Measurements from ENCODE around the gene TMEM163. TPM values are rescaled to one million over a fixed set of nuclear protein-coding genes. Genes with fewer than 3 reads are reported as not detected.

The TMEM163 gene
- total and polyA plus RNA-seq, 9 donors, result 0.24 to 3.6 (median 1.5) TPM

- DNase-seq, result no peak
- no peak for TF ChIP-seq POLR2A (IDR thresholded peaks at IDR 0.05)
- TF ChIP-seq, protein P1, sequence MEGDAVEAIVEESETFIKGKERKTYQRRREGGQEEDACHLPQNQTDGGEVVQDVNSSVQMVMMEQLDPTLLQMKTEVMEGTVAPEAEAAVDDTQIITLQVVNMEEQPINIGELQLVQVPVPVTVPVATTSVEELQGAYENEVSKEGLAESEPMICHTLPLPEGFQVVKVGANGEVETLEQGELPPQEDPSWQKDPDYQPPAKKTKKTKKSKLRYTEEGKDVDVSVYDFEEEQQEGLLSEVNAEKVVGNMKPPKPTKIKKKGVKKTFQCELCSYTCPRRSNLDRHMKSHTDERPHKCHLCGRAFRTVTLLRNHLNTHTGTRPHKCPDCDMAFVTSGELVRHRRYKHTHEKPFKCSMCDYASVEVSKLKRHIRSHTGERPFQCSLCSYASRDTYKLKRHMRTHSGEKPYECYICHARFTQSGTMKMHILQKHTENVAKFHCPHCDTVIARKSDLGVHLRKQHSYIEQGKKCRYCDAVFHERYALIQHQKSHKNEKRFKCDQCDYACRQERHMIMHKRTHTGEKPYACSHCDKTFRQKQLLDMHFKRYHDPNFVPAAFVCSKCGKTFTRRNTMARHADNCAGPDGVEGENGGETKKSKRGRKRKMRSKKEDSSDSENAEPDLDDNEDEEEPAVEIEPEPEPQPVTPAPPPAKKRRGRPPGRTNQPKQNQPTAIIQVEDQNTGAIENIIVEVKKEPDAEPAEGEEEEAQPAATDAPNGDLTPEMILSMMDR (IDR thresholded peaks at IDR 0.05), result no peak
- TF ChIP-seq EP300 (IDR thresholded peaks at IDR 0.05), result no peak
- intact Hi-C loops (cut with DNase I), result no loop called here
- Histone ChIP-seq H3K4me1 (ENCODE audit: insufficient read depth) (no peaks in the 10 kb centered on the region), H3K27me3 (no peaks in the 10 kb centered on the region), H3K9me3 (no peaks in the 10 kb centered on the region), H3K36me3 (no peaks in the 10 kb centered on the region), H3K4me3 (no peak overlapping the region), H3K27ac (no peak overlapping the region)
- WGBS, 3 donors, result 85 to 91% (median 88%) methylated on average over 5 of the region's 5 CpGs
Measured at GRCh38 chr2:134700730-134701129, 18.1 kb downstream of the TMEM163 start.

DNA sequence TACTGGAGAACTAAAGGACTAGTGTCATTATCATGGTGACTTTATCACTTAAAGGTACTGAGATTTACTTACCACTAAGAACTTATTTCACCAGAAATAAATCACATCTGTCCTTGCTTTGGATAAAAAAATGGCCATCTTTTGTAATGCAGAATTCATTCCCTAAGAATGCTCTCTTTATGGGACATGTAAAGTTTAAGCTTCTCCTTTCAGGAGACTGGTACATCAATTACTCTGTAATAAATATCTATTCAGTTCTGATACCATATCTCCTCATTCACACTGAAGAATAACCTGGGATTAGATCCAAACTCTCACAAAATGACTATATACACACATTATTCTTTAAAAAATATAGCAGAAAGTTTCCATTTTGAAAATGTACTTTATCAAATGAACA, 24.4 kb downstream of the TMEM163 start:
- Histone ChIP-seq H3K36me3 (no peaks in the 10 kb centered on the region), H3K27ac (no peak overlapping the region), H3K4me3 (no peak overlapping the region), H3K4me1 (ENCODE audit: insufficient read depth) (no peaks in the 10 kb centered on the region), H3K27me3 (no peaks in the 10 kb centered on the region), H3K9me3 (no peaks in the 10 kb centered on the region)
- intact Hi-C loops (cut with DNase I), result loop anchor here in 1 of 4 donors (1.0 kb wide), 1 partner anchor 23 kb away; no protein-coding TSS in a partner anchor
- no peak for TF ChIP-seq EP300 (IDR thresholded peaks at IDR 0.05)
- TF ChIP-seq POLR2A (IDR thresholded peaks at IDR 0.05), result no peak
- TF ChIP-seq, protein P1 (IDR thresholded peaks at IDR 0.05), result no peak
- DNase-seq, result no peak

DNA sequence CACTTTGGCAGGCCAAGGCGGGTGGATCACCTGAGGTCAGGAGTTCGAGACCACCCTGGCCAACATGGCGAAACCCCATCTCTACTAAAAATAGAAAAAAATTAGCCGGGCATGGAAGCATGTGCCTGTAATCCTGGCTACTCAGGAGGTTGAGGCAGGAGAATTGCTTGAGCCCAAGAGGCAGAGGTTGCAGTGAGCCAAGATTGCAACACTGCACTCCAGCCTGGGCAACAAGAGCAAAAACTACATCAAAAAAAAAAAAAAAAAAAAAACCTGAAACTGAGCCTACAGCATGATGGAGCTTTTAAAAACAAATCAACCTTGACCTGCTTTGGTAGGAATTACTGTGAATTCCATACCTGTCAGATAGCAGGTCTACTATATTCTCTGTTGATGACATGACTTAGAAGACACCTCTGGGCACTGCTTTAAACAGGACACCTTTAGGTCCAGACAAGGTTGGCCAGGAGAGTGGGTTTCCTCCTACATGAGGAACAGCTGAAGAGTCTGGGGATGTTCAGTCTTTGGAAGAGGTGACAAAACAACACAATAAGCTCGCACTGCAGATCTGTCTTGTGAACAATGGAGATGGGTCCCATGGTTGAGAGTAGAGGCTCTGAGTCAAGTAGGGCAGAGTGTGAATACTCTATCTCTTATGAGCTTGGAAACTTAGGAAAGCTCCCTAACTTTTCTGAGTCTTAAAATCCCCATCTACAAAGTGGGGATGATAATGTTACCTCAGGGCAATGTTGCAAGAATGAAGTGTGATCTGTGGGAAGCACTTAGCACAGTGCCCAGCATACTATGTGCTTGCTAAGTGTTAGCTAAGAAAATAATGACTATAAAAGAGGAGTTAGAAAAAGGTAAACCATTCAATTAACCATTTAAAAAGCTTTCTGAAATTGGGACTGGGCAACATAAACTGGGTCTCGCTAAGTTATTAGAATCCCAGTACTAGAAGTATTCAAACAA, 25.2 kb downstream of the TMEM163 start:
- no peak overlapping the region for H3K4me3 ChIP-seq
- H3K9me3 ChIP-seq, result no peaks in the 10 kb centered on the region
- no peak for DNase-seq
- no peaks in the 10 kb centered on the region for H3K36me3 ChIP-seq
- H3K27ac ChIP-seq, result no peak overlapping the region
- 91 to 97% (median 94%) methylated on average over 6 of the region's 6 CpGs for WGBS, 3 donors
- no peaks in the 10 kb centered on the region for H3K27me3 ChIP-seq
- intact Hi-C loops (cut with DNase I), result loop anchor here in 1 of 4 donors (1.0 kb wide), 1 partner anchor 22 kb away; no protein-coding TSS in a partner anchor
- TF ChIP-seq POLR2A (IDR thresholded peaks at IDR 0.05), result no peak
- TF ChIP-seq, protein P1 (IDR thresholded peaks at IDR 0.05), result no peak
- no peaks in the 10 kb centered on the region for H3K4me1 ChIP-seq (ENCODE audit: insufficient read depth)

- TF ChIP-seq, protein P1 (IDR thresholded peaks at IDR 0.05), result no peak
- TF ChIP-seq EP300 (IDR thresholded peaks at IDR 0.05) (no peak), POLR2A (IDR thresholded peaks at IDR 0.05) (no peak)
- Histone ChIP-seq H3K27ac (no peak overlapping the region), H3K27me3 (no peaks in the 10 kb centered on the region), H3K4me1 (ENCODE audit: insufficient read depth) (no peaks in the 10 kb centered on the region), H3K36me3 (no peaks in the 10 kb centered on the region), H3K9me3 (no peaks in the 10 kb centered on the region), H3K4me3 (no peak overlapping the region)
- intact Hi-C loops (cut with DNase I), result no loop called here
- no peak for DNase-seq
- WGBS, 3 donors, result 45 to 58% (median 52%) methylated on average over 5 of the region's 5 CpGs
Measured at GRCh38 chr2:134692499-134692898, 26.3 kb downstream of the TMEM163 start.
